Thyroid gland (tissue), 4 donors: ENCODE data around the gene NPIPB6.

ENCODE experiments used
- CTCF ChIP-seq, 6 experiments: fragments of 200-600 bp in 3 of 6; fragments of 450-650 bp in 3 of 6; sonication (generic) in 3 of 6; IDR thresholded peaks; one replicate each; pipeline ENCODE4 v1.5.1; 2016 to 2019; ENCODE audit warnings: antibody characterized with exemption in 6 of 6, mild to moderate bottlenecking in 2 of 6, inconsistent platforms in 1 of 6, moderate library complexity in 1 of 6
- POLR2A ChIP-seq, 2 donors: fragments of 450-650 bp; IDR thresholded peaks; one replicate each; pipeline ENCODE4 v1.6.1; 2017; ENCODE audit warnings: antibody characterized with exemption in 2 of 2, mild to moderate bottlenecking in 2 of 2, moderate library complexity in 1 of 2

DNA sequence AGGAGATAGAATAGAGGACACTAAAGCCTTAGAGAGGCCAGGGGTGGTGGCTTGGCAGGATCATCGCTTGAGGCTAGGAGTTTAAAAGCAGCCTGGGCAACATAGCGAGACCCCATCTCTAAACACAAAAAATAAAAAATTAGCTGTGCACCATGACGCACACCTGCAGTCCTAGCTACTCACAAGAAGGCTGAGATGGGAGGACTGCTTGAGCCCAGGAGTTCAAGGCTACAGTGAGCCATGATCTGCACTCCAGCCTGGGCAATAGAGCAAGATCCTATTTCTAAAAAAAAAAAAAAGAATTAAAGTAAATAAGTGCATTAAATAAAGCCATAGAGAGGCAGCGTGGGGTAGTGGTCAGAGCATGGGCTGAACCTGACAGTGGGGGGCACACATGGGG is 51.9 kb downstream of the NPIPB6 start:
- TF ChIP-seq CTCF (IDR thresholded peaks at IDR 0.05) (no peak), POLR2A (IDR thresholded peaks at IDR 0.05) (no peak)
